Measurements from ENCODE around the gene NRXN3.

NRXN3 gene

GRCh38 chr14:78664841-78665240, 494.7 kb downstream of the NRXN3 start:
- H3K27ac ChIP-seq (ENCODE audit: extremely low read depth, low read depth, low read length), result no peak overlapping the region
- H3K4me1 ChIP-seq (ENCODE audit: control insufficient read depth, insufficient read depth, low read length), result no peaks in the 10 kb centered on the region
- TF ChIP-seq ZNF169 (tag by site-specific recombination; IDR thresholded peaks at IDR 0.05) (no peak), ZNF843 (tag by site-specific recombination; IDR thresholded peaks at IDR 0.05) (no peak), GLIS2 (tag by site-specific recombination; IDR thresholded peaks at IDR 0.05) (no peak), ZNF404 (tag by site-specific recombination; IDR thresholded peaks at IDR 0.05) (no peak), ZNF626 (tag by site-specific recombination; IDR thresholded peaks at IDR 0.05) (no peak), ZNF23 (tag by site-specific recombination; IDR thresholded peaks at IDR 0.05; ENCODE audit: borderline replicate concordance) (no peak), ZNF660 (tag by site-specific recombination; IDR thresholded peaks at IDR 0.05) (no peak), ZNF133 (tag by site-specific recombination; IDR thresholded peaks at IDR 0.05) (no peak), ZNF391 (tag by site-specific recombination; IDR thresholded peaks at IDR 0.05; ENCODE audit: borderline replicate concordance, low read depth) (no peak), KLF7 (tag by site-specific recombination; IDR thresholded peaks at IDR 0.05; ENCODE audit: borderline replicate concordance) (no peak), ZNF549 (tag by site-specific recombination; IDR thresholded peaks at IDR 0.05) (no peak), ZNF146 (tag by site-specific recombination; IDR thresholded peaks at IDR 0.05) (no peak)
- TF ChIP-seq, protein P1, sequence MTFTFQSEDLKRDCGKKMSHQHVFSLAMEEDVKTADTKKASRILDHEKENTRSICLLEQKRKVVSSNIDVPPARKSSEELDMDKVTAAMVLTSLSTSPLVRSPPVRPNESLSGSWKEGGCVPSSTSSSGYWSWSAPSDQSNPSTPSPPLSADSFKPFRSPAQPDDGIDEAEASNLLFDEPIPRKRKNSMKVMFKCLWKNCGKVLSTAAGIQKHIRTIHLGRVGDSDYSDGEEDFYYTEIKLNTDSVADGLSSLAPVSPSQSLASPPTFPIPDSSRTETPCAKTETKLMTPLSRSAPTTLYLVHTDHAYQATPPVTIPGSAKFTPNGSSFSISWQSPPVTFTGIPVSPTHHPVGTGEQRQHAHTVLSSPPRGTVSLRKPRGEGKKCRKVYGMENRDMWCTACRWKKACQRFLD (tag by site-specific recombination; IDR thresholded peaks at IDR 0.05), result no peak
- CTCF ChIA-PET, result no interaction called here
- H3K36me3 ChIP-seq (ENCODE audit: control insufficient read depth in 2 of 2, insufficient read depth in 1 of 2, low read length in 2 of 2), result no peaks in the 10 kb centered on the region
- POLR2A ChIA-PET, result no interaction called here
- H3K9me3 ChIP-seq (ENCODE audit: control insufficient read depth, insufficient read depth, low read depth, low read length), result no peaks in the 10 kb centered on the region
- no peak overlapping the region for H3K4me3 ChIP-seq (ENCODE audit: low read depth, low read length)

DNA sequence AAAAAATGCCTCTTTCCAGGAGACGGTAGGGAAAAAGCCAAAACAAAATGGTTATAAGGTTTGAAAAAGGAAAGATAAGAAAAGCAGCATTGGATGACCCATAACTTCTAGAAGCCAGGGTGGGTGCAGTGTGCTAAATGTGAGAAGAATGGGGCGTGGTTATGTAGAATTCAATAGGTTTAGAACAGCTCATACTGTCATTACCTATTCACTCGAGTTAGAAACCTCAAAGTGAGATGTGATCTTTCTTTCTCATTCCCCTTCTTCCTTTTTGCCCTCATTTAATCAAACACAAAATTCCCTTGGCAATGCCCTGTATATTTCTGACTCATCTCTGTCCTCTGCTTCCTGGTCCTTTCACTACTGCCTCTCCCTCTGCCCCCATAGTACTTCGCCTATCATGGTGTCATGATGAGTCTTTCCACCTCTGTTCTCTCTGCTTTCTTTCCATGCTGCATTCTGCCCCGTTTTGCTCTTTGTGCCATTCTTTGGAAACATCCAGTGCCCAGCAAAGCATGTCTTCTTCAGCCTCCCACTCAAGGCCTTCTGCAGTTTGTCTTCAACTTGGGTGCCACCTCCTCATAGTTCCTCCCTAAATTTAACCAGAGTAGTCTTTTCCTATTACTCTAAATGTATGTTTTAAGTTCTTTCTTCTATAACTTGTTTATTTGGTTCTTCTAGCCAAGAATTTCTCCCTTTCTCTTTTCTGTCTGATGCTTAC, 496.3 kb downstream of the NRXN3 start:
- CTCF ChIA-PET, result interaction anchor here (0.6 kb wide), 1 partner anchor 1301 kb away, joined by 5 read pairs; no protein-coding TSS in a partner anchor
- no peak overlapping the region for H3K27ac ChIP-seq (ENCODE audit: extremely low read depth, low read depth, low read length)
- TF ChIP-seq ZSCAN30 (tag by site-specific recombination; IDR thresholded peaks at IDR 0.05), result no peak
- no peak for TF ChIP-seq ZNF549 (tag by site-specific recombination; IDR thresholded peaks at IDR 0.05)
- TF ChIP-seq ZNF580 (tag by site-specific recombination; IDR thresholded peaks at IDR 0.05), result no peak
- no peak for TF ChIP-seq ZFP69B (tag by site-specific recombination; IDR thresholded peaks at IDR 0.05)
- no peak for TF ChIP-seq ZNF121 (tag by site-specific recombination; IDR thresholded peaks at IDR 0.05)
- TF ChIP-seq ZNF777 (tag by site-specific recombination; IDR thresholded peaks at IDR 0.05; ENCODE audit: borderline replicate concordance), result no peak
- no peak for TF ChIP-seq ZFP37 (tag by site-specific recombination; IDR thresholded peaks at IDR 0.05)
- no peak for TF ChIP-seq ZNF416 (tag by site-specific recombination; IDR thresholded peaks at IDR 0.05)
- no peak for TF ChIP-seq KLF16 (tag by site-specific recombination; IDR thresholded peaks at IDR 0.05)
- no peak for TF ChIP-seq ZNF302 (tag by site-specific recombination; IDR thresholded peaks at IDR 0.05; ENCODE audit: low read depth)
- TF ChIP-seq ZNF274 (IDR thresholded peaks at IDR 0.05; ENCODE audit: low read length), result no peak
- TF ChIP-seq ZNF274 (tag by site-specific recombination; IDR thresholded peaks at IDR 0.05; ENCODE audit: borderline replicate concordance), result no peak
- no peak for TF ChIP-seq ZNF132 (tag by site-specific recombination; IDR thresholded peaks at IDR 0.05; ENCODE audit: borderline replicate concordance)
- TF ChIP-seq ZNF561 (tag by site-specific recombination; IDR thresholded peaks at IDR 0.05; ENCODE audit: borderline replicate concordance), result no peak
- no peak for TF ChIP-seq ZNF530 (tag by site-specific recombination; IDR thresholded peaks at IDR 0.05; ENCODE audit: low read depth)
- no peak for TF ChIP-seq ZNF555 (tag by site-specific recombination; conservative IDR thresholded peaks at IDR 0.05)
- TF ChIP-seq KLF10 (tag by site-specific recombination; IDR thresholded peaks at IDR 0.05), result no peak
- TF ChIP-seq EGR2 (tag by site-specific recombination; IDR thresholded peaks at IDR 0.05; ENCODE audit: low read depth), result no peak

More for the DNA sequence above, 496.3 kb downstream of the NRXN3 start:
- Histone ChIP-seq H3K4me1 (ENCODE audit: control insufficient read depth, insufficient read depth, low read length) (no peaks in the 10 kb centered on the region), H3K9me3 (ENCODE audit: control insufficient read depth, insufficient read depth, low read depth, low read length) (no peaks in the 10 kb centered on the region), H3K36me3 (ENCODE audit: control insufficient read depth in 2 of 2, insufficient read depth in 1 of 2, low read length in 2 of 2) (no peaks in the 10 kb centered on the region), H3K4me3 (ENCODE audit: low read depth, low read length) (no peak overlapping the region)
- POLR2A ChIA-PET, result no interaction called here
